NOMO-1 treated with DMSO at 0.1 percent for 48 hours (cell line): ENCODE data around the gene LRRC17.
"Not testable (repeated sequence)": the region's sequence is repeated elsewhere in the genome, so short reads cannot be mapped to it uniquely, and the experiment has no call there.

Experiments used
- DNase-seq: peaks from one replicate; lab custom pipeline; 2025; ENCODE audit not compliant: unreplicated experiment; lab: John Stamatoyannopoulos, UW

LRRC17 gene

DNA sequence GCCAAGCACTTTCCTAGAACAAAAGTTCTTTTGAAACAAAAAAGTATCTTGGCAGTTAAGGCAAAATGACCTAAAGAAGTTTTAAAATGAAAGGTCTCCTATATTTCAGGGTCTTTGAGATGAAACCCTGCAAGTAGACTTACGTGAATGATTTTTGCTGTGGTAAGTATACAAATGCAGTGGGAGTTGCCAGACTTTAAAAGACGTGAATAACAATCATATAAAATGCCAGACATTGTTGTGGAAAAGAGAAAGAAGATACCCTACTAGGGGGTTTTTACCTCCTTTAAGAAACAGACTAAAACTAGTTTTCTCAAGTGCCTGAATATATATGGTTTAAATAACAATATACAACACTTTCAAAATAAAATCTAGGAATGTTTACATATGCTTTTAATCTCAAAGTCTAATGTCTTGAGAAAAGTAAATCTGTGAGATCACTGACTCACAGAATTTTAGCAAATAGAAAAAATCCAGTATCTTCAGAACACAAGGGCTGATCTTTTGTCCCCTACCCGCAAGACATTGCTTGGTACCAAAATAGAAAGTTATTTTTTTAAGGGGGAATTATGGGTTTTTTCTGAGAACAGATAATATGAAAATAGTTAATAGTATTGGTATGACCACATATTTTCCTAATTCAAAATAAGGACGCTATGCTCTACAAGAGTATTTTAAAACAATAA, 29.5 kb downstream of the LRRC17 start:
- DNase-seq = no peak

DNA sequence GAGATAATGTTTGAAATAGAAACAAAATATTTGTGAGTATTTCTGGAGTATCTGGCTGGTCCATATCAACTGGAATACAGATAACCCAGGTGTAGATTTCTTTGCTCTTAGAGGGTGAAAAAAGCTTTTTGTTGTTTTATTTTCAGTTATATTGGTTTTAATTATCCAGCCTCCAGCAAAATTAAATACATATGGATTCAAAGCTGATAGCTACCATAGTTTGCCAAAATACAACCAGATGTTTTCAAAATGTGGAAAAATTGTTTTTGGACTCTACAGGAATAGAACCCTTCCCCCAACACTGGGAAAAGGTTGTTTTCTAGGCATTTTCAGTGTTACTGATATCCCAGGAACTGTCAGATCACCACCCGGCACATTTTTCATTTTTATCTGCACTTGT, 30.1 kb downstream of the LRRC17 start:
- no peak for DNase-seq

DNA sequence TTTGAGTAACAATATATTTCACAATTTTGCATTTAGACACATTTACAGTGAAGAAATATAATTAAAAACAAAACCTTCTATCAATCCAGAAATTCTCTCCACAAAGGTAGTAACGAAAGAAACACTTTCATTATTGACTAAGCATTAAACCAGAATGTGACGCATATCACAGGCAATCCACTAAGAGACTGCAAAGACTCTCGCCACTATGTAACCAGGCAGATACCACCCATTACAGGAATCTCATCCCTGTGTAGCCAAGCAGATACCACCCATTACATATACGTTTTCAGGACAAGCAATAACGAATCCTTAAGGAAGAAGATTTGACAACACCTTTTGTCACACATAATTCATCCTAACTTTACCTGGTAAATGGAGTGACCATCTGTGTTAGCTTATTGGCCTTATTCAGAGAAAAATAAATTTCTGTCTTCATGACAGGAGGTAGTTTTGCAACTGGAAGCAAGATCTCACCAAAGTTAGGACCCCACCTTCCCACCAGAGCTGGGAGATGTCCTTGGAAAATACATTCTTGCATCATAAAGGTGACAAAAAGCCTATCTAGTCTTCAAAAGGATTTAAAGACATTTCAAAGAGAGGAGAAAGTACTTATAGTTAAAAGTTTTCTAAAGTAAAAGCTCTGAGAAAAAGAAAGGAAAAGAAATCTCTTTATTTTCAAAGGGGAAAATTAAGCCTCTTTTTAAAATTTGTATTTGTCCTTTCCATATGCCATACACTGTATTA, 30.8 kb downstream of the LRRC17 start:
- DNase-seq = no peak

DNA sequence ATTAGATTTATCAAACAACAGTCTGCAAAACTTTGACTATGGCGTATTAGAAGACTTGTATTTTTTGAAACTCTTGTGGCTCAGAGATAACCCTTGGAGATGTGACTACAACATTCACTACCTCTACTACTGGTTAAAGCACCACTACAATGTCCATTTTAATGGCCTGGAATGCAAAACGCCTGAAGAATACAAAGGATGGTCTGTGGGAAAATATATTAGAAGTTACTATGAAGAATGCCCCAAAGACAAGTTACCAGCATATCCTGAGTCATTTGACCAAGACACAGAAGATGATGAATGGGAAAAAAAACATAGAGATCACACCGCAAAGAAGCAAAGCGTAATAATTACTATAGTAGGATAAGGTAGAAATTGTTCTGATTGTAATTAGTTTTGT, 31.4 kb downstream of the LRRC17 start:
- no peak for DNase-seq

DNA sequence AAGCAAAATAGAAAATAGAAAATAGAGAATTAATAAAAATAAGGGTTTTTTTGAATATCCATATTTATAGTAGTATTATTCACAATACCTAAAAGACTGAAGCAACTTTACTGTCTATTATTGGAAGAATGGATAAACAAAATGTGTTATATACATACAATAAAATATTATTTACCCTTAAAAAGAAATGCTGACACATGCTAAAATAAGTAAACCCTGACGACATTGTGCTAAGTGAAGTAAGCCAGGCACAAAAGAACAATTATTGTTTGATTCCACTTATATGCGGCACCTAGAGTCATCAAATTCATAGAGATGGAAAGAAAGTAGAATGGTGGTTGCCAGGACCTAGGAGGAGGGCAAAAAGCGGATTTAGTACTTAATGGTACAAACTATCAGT, 39.0 kb downstream of the LRRC17 start:
- DNase-seq = no peak

DNA sequence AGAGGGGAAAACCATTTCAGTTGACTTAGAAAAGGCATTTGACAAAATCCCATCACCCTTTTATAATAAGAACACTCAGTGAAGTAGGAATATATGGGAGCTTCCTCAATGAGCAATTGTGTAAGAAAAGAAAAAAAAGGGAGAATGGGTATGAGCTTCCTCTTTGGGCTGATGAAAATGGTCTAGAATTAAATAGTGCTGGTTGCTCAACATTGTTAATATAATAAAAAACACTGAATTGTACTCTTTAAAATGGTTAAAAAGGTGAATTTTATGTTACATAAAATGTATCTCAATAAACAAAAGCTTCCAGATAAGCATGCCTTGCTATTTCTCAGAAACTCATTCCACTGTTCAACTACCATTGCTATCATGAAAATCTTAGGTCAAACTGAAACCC, 40.6 kb downstream of the LRRC17 start:
- DNase-seq = peak; percentile 16

DNA sequence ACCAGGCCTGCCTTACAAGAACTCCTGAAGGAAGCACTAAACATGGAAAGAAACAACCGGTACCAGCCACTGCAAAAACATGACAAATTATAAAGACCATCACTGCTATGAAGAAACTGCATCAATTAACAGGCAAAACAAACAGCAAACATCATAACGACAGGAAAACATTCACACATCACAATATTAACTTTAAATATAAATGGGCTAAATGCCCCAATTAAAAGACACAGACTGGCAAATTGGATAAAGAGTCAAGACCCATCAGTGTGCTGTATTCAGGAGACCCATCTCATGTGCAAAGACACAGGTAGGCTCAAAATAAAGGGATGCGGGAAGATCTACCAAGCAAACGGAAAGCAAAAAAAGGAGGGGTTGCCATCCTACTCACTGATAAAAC, 41.6 kb downstream of the LRRC17 start:
- not testable (repeated sequence) for DNase-seq

DNA sequence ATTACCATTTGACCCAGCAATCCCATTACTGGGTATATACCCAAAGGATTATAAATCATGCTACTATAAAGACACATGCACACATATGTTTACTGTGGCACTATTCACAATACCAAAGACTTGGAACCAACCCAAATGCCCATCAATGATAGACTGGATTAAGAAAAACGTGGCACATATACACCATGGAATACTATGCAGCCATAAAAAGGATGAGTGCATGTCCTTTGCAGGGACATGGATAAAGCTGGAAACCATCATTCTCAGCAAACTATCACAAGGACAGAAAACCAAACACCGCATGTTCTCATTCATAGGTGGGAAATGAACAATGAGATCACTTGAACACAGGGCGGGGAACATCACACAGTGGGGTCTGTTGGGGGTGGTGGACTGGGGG, 45.2 kb downstream of the LRRC17 start:
- not testable (repeated sequence) for DNase-seq

DNA sequence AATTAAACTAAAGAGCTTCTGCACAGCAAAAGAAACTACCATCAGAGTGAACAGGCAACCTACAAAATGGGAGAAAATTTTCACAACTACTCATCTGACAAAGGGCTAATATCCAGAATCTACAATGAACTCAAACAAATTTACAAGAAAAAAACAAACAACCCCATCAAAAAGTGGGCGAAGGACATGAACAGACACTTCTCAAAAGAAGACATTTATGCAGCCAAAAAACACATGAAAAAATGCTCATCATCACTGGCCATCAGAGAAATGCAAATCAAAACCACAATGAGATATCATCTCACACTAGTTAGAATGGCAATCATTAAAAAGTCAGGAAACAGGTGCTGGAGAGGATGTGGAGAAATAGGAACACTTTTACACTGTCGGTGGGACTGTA, 49.2 kb downstream of the LRRC17 start:
- not testable (repeated sequence) for DNase-seq

DNA sequence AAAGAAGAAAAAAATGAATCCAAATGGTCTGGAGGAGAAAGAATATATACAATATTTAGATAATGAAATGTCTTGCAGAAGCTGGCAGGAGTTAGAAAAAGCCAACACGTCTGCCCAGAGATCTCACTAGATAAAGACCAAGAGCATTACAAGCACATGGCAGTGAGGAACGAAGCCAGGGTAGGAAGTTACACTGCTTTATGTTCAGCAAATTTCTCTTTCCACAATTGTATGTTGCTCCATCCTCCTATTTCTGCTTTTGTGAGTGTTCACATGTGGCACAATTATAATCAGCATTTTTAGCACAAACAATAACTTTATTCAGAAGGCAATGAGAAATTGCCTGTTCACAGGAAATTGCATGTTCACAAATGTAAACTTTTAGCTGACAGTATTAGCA, 53.7 kb downstream of the LRRC17 start:
- no peak for DNase-seq

DNA sequence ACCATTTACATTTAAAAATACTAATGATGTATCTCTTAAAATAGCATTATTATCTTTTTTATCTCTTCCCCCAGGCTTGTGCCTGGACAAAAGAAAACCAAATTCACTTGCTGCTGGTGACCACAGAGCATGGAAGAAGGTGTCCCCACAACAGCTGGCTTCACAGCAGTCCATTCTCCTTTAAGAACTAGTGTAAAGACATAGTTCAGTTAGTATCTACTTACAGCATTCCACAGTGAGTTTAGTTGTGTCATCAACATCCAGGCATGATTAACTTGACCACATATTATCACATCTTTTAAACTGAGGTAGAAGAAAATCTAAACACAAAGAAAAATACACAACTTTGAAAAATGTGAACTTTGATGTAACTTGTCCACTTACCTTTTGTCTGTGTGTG, 55.0 kb downstream of the LRRC17 start:
- no peak for DNase-seq

DNA sequence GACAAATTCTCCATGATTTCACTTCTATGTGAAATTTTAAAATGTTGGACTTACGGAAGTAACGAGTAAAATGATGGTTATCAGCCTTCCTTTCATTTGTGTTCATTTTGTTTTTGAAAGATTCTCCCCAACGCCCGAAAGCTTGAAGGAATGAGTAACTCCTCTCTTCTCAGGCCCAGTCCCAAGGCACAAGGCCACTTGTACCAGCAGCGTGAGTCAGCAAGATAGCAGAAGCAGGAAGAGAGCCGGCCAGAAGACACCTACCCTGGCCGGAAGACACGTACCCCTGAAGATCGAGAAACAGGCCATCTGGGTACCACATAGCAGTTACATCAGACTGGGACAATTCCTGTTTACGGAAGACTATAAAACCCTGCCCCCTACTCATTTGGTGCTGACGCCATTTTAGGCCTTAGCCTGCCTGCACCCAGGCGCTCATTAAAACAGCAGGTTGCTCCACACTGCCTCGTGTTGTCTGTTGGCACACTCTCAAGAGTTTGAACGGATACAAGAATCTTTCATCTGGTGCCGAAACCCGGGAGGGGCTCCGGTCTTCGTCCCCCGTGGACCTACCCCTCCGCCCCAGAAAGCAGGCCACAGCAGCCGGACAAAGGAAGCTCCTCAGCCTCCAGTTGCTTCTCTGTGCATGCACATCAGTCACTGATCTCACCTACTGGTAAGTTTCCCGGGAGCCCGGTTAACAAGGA, 60.4 kb downstream of the LRRC17 start:
- DNase-seq = peak; percentile 65

DNA sequence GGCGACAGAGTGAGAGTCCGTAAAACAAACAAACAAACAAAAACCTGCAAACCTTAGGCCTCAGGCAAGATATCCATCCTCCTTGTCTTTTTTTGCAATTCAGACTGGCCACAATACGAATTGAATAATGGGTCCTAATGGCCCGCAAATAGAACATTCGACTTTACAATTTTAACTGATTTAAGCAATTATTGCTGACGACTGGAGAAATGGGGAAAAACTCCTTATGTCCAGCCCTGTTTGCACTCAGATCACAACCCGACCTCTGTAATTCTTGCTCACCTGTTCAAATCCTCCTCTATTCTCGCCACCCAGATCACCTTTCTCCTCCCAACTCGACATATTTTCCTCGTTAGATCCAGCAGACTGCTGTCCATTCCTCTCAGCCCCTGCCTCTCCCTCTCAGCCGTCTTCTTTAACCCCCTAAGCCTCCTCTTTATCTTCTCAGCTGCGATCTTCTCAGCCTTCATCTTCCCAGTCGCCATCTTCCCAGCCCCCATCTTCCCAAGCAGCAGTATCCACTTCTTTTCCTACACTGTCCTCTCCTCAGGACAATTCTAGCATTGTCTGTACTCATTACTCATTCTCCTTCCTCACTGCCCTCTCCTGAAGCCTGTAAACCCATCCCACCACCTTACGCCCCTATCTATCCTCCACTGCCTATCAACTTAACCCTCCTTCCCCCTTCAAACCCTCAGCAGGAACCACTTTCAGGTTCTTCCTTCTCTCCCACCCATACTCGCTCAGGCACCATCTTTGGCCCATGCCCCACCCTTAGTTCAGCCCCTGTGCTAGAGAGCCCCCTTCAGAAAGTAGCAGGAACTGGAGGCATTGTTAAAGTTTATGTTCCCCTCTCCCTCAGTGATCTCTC, 61.8 kb downstream of the LRRC17 start:
- no peak for DNase-seq

DNA sequence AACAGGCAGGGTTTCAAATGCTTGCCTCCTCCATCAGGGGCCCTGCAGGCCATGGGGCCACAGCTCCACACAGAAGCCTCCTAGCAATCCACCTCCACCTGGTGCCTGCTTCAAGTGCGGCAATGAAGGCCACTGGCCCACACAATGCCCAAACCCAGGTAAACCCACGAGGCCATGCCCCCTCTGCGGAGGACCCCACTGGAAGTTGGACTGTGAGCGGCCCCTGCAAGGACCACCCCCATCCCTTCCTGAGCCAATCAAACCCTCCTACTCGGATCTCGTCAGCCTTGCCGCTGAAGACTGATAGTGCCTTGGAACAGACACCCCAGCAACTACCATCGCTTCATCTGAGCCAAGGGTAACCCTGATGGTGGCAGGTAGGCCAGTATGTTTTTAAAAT, 63.1 kb downstream of the LRRC17 start:
- DNase-seq = no peak

DNA sequence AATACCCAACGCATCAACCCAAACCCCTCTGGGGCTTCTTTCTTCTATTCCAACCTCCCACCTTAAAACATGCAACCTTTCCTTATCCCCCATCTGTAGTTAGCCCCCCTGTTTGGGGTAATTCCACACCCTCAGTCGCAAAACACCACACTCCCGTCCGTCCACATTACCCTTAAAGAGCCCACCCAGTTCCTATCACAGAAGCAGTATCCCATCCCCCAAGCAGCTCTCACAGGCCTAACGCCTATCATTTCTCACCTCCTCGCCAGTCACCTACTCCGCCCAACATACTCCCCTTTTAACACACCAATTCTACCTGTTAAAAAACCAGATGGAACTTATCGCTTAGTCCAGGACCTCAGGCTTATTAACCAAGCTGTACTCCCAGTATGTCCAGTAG, 63.7 kb downstream of the LRRC17 start:
- DNase-seq = no peak

DNA sequence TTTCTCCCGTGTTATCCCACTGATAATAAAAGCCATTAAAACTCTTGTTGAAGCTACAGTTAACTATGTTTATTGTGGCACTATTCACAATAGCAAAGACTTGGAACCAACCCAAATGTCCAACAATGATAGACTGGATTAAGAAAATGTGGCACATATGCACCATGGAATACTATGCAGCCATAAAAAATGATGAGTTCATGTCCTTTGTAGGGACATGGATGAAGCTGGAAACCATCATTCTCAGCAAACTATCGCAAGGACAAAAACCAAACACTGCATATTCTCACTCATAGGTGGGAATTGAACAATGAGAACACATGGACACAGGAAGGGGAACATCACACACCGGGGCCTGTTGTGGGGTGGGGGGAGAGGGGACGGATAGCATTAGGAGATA, 64.8 kb downstream of the LRRC17 start:
- DNase-seq = not testable (repeated sequence)

DNA sequence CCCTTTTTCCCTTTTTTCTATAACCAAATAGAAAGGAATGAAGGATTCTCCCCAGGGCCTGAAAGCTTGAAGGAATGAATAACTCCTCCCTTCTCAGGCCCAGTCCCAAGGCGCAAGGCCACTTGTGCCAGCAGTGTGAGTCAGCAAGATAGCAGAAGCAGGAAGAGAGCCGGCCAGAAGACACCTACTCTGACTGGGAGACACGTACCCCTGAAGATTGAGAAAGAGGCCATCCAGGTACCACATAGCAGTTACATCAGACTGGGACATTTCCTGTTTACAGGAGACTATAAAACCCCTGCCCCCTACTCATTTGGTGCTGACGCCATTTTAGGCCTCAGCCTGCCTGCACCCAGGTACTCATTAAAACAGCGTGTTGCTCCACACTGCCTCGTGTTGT, 65.5 kb downstream of the LRRC17 start:
- no peak for DNase-seq

DNA sequence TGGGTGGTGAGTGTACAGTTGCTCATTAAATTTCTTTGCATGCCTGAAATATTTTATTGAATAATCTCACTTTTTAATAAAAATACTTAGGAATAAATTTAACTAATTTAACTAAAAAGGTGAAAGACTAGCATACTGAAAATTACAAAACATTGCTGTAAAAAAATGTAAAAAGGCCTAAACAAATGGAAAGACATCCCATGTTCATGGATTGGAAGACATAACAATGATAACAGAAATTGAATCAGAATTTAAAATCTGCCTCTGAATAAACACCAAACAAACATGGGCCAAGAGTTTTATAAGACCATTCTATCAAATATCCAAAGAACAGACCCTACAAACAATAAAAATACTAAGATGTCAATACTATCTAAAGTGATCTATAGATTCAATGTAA, 66.9 kb downstream of the LRRC17 start:
- DNase-seq = no peak

DNA sequence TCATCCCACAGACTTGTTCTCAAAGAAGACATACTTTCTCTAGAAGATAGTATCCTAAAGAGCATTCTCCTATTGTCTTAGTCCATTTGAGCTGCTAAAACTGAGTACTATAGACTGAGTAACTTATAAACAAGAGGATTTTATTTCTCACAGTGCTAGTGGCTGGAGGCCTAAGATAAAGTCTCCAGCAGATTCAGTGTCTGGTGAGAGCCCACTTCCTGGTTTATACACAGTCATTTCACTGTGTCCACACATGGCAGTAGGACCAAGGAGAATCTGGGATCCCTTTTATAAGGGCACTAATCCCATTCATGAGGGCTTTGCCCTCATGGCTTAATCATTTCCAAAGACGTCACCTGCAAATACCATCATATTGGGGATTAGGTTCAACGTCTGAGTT, 68.7 kb downstream of the LRRC17 start:
- no peak for DNase-seq

DNA sequence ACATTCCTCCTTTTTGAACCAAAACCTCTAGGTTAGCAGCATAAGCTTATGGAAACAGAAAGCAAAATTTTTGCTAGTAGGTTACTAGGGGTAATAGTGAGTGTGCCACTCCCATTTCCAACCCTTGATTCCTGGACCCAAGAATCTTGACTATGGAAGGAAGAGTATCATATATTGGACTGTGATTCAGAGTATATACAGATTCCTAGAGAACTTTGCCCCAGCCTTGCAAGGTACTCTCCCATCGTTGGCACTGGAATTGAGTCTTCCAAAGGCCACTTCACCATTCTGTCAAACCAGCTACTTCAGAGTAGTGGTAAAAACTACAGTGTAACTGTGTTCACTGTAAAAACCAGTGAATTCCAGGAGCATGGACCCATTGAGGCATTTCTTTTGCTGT, 69.4 kb downstream of the LRRC17 start:
- no peak for DNase-seq

DNA sequence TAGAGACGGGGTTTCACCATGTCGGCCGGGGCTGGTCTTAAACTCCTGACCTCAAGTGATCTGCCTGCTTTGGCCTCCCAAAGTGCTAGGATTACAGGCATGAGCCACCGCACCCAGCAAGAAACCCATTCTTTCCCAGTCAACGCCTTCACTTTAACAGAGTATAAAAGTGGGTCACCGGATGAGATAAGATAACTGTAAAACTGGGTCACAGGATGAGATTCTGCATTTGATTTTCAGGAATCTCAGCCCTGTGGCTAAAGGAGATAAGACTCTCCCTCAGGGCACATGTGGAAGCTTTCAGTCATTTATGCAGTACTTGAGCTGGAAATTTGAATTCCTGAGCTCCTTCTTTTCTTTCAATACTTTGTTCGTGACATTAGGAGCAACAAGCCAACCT, 70.8 kb downstream of the LRRC17 start:
- no peak for DNase-seq
